ENCODE measurements around the gene MTHFD2L.

GRCh38 chr4:74178798-74179197, 20.9 kb downstream of the MTHFD2L start:
- TF ChIP-seq POLR2A (IDR thresholded peaks at IDR 0.05), result no peak
- TF ChIP-seq, protein P1, sequence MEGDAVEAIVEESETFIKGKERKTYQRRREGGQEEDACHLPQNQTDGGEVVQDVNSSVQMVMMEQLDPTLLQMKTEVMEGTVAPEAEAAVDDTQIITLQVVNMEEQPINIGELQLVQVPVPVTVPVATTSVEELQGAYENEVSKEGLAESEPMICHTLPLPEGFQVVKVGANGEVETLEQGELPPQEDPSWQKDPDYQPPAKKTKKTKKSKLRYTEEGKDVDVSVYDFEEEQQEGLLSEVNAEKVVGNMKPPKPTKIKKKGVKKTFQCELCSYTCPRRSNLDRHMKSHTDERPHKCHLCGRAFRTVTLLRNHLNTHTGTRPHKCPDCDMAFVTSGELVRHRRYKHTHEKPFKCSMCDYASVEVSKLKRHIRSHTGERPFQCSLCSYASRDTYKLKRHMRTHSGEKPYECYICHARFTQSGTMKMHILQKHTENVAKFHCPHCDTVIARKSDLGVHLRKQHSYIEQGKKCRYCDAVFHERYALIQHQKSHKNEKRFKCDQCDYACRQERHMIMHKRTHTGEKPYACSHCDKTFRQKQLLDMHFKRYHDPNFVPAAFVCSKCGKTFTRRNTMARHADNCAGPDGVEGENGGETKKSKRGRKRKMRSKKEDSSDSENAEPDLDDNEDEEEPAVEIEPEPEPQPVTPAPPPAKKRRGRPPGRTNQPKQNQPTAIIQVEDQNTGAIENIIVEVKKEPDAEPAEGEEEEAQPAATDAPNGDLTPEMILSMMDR (IDR thresholded peaks at IDR 0.05), result no peak

Data from body of pancreas (tissue), 4 donors.